Middle frontal gyrus (tissue), 1 donor: ENCODE results near the gene GDPD4.

ENCODE experiments used
- DNase-seq: peaks from one replicate; pipeline ENCODE4 v3.0.0-alpha.2; 2015; ENCODE audit warnings: low spot score; ENCODE audit errors: extremely low spot score

Gene GDPD4

DNA sequence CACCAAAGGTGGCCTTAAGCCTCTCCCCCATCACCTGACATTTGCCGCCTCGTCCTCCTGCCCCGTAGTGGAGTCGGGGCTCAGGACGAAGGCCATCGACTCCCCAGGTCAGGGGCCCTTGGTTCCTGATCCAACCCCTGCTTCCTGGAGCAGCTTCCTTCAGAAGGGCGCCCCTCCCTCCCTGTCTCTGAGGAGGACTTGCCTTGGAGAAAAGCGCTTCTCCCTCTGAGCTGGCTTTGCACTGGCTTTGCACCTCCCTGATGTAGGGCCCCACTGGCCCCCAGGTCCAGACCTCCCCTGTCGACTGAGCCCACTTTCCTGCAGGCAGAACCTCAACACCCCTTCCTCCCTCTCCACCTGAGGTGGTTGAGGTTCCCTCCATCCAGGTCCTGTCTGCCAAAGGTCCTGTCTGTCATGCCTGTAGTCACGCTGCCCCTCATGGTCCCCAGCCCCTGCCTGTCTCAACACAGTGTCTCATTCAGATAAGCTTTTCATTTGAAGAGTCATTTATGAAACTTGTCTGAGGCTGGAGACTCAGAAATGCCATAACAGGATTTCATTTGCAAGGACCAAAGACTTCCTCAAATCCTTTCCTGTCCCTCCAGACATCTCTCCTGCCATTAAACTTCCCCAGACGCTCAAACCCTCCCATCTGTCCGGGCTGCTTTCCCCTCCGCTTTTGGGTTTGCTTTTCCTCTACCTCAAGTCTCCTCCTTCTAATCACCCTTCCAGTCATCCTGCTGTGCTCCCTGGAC is 95.0 kb downstream of the GDPD4 start:
- DNase-seq = no peak

DNA sequence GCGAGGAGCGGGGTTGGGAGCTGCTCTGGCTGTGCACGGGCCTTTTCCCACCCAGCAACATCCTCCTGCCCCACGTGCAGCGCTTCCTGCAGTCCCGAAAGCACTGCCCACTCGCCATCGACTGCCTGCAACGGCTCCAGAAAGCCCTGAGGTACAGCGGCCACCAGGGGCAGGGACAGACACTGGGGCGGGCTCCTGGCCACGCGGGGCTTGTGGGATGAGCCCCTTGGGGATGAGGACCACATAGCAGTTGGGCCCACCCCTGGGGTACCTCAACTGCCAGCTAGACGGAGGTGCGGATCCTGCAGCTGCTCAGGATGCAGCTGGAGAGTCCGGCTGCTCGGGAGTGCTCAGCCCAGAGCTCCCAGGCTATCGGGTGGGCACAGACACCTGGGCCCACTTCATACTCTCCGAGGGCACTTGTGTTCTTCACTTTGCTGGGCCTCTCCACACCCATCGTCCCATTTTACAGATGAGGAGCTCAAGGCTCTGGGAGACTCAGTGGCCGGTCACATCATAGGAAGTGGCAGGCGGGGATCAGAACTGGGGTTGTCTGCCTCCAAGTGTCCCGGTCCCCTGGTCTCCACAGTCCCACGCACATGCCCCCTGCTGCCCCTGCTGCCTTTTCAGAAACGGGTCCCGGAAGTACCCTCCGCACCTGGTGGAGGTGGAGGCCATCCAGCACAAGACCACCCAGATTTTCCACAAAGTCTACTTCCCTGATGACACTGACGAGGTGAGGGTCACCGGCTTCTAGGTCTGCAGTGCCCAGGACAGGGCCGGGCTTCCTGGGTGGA is 95.8 kb downstream of the GDPD4 start:
- DNase-seq = no peak

DNA sequence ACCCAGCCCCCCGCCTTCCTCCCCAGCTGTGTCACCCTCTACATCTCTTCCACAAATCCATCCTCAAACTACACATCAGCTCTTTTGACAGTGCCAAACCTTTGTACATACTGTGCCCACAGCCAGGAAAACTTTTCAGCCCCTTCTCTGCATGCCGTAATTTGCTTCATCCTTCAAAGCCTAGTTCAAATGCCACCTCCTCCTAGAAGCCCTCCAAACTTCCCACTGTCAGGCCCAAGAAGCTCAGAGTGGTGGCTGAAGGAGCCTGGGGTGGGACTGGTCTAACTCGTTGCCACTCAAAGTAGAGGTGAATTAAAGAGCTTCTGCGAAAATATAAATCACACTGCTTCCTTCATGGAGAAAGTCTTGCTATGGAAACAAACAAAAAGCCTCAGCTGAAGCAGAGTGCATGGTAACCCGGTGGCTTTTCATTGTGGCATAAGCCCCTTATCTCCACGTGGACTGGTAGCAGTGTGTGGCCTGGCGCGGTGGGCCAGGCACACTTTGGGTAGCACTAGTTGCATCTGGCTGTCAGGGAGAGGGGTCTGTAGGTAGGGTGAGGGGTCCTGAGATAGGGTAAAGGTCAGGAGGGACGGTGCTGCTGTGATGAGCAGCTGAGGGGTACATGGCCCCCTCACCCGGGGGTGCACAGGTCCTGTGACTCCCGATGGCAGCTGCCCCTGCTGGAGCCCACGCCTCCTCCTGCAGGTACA is 96.6 kb downstream of the GDPD4 start:
- DNase-seq = no peak

DNA sequence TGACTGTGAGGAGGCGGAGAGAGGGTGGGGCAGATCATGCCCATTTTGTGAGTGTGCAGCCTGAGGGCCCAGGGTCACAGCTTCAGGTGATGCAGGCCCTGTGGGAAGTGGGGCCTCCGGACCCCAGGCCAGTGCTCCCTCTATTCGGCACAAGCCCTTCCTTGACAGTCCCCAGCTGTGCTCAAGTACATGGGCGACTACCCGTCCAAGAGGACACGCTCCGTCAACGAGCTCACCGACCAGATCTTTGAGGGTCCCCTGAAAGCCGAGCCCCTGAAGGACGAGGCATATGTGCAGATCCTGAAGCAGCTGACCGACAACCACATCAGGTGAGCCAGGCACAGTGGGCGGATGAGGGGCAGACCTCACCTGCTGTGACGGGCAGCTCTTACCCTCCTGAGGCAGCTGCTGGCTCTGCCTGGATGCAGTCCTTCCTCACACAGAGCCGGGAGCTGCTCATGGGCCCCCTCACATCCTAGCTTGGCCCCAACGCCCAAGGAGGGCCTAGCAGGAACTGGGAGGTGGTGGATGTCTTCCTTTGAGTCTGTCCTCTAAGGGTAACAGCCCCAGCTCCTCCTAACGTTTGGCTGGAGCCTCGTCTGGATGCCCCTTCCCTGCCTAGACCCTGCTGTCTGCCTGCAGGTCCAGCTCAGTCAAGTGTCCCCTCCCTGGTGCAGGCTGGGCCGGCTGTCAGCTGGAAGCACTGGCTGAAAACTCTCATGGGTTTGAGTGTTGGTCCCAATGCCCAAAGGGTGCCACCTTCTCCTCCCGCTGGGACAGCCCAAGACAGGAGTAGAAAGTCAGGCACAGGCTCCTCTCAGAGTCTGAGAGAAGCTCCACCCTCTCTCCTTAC is 97.4 kb downstream of the GDPD4 start:
- DNase-seq = no peak

DNA sequence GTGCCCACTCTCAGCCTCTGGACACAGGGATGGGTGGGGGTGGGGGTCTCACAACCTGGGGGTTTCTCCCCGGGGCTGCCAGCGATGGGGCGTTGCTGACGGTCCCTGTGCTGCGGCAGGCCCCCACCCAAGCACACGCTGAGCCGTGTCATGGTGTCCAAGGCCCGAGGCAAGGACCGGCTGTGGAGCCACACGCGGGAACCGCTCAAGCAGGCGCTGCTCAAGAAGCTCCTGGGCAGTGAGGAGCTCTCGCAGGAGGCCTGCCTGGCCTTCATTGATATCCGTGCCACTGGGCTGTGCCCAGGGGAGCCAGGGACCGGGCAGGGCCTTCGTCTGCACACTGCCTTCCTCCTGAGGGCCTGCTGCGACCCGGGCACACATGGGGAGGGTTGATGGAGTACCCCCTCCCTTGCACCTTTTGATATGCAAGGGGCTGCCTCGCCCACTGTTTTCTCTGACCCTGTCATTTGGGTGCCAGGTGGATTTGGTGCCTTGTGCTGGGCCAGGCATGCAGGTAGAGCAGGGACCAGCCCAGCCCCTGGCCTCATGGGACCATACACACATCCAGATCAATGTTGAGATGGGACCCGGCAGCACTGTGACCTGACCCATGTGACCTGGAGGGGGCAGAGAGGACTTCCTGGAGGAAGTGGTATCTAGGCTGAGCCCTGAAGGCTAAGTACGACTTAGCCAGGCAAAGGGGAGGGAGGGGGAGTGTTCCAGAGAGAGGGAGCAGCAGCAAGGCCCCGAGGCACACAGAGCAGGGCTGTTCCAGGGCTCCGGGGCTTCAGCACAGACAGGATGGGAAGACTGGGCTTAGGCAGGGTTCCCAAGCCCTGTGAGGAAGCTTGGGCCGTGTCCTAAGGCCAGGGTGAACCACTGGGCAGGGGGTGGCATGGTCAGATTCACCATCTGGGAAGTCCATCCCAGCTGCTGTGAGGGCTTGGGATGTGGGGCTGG is 98.3 kb downstream of the GDPD4 start:
- DNase-seq = no peak

DNA sequence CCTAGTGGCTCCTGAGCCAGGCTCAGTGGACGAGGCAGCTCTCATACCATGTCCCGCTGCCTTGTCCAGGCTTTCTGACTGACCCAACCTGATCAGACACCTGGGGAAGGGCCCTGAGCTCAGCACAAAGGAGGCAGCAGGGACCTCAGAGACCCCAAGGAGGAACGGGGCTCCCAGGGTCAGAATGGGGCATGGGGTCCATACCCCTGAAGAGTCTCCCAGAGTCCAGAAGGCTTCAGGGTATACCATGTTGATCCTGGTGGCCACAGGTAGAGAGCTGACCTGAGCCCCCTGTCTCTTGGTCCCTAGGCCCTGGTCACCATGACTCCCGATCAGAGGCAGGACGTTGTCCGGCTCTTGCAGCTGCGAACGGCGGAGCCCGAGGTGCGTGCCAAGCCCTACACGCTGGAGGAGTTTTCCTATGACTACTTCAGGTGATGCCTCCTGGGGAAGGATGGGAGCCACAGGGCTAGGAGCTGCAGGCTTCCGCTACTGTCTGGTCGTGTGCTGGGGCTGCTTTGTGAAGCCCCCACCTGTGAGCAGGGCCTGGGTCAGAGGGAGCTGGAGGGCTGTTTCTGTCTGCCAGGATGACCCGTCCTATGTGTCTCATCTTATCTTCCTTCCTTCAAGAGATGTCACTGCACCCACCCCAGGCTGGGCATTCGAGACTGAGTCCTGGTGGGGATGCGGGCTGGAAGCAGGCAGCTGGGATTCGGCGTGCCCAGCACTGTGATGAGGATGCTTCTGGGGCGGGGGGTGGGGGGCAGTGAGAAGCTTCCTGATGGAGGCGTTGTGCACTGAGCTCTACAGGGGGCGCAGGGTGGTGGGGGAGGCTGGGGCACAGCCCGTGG is 99.3 kb downstream of the GDPD4 start:
- DNase-seq = no peak

DNA sequence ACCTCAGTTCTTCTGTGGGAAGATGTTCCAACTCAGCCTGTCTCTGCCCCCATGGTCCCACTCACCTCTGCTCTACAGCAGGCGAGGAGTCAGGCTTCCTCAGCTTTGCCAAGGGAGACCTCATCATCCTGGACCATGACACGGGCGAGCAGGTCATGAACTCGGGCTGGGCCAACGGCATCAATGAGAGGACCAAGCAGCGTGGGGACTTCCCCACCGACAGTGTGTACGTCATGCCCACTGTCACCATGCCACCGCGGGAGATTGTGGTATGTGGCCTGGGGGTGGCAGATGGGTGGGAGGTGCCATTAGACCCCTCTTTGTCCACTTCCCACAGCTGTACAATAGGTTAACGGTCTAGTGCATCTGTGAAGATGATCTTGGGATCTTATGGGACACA is 100.1 kb downstream of the GDPD4 start:
- no peak for DNase-seq

DNA sequence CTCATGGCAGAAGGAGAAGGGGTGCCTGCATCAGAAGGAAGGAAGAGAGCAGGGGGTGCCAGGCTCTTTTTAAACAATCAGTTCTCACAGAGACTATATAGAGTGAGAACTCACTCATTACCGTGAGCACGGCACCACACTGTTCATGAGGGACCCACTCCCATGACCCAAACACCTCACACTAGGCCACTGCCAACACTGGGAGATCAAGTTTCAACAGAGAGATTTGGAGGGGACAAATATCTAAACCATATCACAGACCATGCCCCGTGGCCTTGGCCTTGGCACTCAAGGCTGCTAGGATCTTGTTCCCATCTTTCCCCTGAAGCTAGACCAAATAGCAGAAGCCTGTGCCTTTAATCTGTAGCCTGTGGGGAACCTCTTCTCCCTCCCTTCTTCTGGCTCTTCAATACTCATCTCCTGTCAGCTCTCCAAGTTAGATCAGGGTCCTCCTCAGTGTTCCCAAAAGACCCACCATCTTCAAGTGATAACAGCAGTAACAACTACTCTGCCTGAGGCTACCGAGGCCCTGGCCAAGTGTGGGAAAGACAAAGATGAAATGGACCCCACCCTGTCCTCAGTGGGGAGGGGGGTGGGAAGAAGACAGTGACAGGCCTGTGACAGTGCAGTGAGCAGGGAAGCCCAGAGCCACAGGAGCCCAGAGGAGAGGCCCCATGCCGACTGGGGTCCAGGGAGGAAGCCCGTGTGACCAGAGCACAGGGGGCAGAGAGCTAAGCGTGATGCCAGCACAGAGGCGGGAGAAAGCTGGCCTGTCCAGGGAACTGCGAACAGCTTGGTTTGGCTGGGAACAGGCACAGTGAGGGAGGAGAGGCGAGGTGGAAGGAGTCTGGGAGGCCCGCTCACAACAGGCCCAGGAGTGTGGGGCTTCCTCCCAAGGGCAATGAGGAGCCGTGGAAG is 100.9 kb downstream of the GDPD4 start:
- no peak for DNase-seq

DNA sequence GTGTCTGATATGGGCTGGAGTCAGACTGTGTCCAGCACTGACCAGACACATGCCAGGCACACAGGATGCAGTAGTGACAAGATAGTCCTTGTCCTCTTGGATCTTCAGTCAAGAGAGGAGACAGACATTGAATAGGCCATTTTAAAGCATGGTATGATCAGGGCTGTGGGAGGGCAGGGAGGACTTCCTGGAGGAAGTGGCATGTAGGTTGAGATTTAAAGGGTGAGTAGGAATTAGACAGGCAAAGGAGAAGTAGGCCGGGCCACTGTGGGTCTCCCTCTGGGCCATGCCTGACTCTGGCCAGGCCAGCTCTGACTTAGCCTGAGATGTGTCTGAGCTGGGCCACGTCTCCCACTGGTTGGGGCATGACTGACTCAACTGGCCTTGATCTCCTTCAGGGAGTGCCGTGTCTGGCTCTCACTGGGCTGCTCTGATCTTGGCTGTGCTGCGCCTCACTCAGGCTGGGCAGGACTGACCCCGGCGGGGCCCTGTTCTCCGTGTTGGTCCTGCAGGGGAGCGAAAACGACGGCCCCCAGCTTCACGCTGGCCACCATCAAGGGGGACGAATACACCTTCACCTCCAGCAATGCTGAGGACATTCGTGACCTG is 102.2 kb downstream of the GDPD4 start:
- DNase-seq = no peak

DNA sequence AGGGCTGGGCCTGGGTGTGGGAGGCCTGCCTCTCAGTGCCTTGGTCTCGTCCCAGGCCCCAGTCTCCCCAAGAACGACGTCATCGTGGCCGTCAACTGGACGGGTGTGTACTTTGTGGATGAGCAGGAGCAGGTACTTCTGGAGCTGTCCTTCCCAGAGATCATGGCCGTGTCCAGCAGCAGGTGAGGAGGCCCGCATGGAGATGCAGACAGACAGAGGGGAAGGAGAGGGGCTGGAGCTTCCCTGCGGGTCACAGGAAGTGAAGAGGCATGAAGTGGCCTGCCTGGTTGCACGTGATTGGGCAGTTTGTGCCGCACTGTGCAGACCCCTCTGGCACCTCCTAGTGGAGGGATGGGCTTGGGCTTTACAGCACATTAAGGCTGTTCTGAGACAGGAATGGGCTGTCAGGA is 103.0 kb downstream of the GDPD4 start:
- DNase-seq = no peak

DNA sequence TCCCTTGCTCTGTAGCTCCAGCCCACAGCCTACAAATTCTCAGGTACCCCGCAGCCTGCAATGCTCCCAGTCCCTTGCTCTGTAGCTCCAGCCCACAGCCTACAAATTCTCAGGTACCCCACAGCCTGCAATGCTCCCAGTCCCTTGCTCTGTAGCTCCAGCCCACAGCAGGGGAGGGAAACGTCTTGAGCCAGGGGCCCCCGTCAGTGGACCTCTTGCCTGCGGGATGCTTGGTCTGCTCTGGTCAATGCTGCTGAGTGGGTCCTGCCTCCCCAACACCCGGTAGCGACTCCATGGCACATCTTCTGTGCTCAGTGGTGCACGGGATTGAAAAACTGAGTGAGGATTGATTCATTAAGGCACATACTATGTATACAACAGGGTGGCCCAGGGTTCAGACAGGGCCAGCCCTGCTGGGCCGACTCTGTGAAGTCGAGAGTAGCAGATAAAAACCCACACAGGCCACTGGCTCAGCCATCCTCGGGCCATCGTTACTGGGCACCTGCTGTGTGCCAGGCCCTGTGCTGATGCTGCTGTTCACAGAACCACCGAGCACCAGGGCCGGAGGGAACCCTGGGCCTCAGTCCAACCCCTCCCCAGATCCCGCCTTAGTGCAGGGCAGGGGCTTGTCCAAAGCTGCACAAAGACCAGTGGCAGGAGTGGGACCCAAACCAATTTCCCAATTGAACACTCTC is 103.7 kb downstream of the GDPD4 start:
- no peak for DNase-seq

DNA sequence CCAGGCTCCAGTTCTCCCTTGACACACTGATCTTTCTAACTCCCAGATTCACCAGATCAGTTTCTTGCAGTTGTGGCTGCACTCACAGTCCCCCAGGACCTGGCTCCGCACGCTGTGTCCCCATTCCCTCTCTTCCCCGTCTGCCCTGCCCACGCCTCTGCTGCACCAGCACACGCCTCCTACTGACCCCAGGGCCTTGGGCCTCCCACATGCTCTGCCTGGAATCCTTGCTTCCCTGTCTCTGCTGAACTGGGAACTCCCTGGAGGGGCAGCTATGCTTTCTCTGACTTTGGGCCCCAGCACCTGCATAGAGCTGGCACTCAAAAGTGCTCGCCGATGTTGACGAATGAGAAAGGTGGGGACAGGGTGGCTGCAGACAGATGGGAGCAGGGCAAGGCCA is 104.5 kb downstream of the GDPD4 start:
- no peak for DNase-seq

DNA sequence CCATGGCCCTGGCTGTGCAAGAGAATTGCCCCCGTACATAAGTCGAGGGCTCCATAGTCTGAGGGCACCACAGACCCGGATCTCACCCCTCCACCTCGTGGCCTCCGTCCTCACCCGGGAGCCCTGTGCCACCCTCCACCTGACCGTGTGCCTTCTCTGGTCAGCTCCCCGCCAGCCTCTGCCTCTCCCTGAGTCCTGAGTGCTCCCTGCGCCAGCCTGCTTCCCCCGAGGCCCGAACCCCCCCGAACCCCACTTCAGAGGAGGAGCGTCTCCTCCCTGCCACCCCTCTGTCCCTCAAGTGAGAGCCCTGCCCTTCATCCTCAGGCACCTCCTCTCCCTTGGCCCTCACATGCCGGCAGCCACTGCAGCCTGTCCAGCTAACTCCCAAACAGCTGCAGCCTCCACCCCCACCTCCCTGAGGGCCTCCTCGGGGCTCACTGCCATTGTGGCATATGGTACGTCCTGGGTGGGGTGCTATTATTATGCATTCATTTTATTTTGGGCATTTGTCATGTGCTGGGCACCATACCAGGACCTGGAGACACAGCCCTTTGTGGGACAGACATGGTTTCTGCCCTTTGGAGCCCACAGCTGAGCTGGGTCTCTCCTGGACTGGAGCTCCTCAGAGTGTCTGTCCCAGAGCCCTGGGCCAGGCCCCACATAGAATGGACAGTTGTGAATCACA is 106.3 kb downstream of the GDPD4 start:
- no peak for DNase-seq

DNA sequence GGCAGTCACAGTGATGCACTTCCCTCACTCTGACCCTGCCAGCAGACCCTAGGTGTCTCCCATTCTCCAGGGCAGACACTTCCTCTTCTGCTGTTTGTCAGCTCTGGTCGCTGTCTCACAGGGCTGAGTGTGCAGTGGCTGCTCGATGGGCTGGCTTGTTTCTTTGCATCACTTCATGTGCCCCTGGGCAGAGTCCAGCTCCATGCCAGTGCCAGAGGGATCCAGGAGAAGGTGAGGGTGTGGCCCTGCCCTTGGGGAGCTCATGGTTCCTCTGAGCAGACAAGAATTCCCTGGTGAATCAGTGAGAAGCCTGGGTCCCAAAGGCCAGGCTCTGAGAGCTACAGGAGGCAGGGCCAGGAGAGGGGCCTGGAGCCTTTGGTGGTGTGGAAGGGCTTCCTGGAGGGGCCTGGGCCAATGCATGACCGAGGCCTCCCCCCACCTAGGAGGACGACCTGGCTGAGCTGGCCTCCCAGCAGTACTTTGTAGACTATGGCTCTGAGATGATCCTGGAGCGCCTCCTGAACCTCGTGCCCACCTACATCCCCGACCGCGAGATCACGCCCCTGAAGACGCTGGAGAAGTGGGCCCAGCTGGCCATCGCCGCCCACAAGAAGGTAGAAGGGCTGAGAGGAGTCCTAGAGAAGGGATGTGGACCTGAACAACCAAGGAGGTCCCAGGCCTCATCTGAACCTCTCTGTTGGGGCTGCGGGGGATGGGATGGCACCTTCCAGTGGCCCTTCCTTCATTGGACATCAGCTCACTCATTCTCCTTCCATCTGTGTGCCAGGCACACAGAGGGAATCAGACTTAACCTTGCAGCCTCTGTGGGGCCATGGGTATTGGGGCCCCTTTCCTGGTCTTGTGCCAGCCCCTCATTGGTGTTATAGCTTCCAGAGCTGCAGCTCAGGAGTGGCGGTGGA is 107.3 kb downstream of the GDPD4 start:
- no peak for DNase-seq

DNA sequence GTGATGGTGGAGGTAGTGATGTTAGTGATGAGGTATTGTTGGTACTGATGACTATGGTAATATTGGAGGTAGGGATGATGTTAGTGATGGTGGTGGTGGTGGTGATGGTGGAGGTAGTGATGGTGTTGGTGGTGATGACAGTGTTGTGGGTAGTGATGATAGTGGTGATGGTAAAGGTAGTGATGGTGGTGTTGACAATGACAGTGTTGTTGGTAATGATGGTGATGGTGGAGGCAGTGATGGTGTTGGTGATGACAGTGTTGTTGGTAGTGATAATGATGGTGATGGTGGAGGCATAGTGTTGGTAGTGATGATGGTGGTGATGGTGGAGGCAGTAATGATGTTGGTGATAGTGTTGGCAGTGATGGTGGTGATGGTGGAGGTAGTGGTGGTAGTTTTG is 108.3 kb downstream of the GDPD4 start:
- DNase-seq = no peak
